ENCODE data around the gene DNAH7. TPM values are rescaled to one million over a fixed set of nuclear protein-coding genes. Genes with fewer than 3 reads are reported as not detected.

The DNAH7 gene
- total and polyA plus RNA-seq, 2 of the 4 experiments (the other 2 are of a cell fraction) = 0.22 to 0.36 TPM

DNA sequence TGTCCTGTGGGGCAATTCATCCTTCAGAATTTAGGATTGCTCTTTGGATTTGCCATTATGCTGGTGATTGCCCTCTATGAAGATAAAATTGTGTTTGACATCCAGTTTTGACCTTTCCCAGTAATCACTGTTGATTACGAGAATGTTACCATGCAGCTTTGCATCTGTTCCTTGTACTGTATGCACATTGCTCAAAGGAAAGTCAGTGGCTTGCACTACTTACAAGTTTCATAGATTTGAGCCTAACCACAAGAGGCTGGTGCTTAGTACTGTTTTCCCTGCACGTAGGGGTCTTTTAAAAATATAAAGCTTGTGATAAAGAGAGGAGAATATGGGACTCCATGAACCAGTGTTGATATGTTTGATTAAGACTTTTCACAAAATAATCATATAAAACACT, 333.7 kb downstream of the DNAH7 start:
- intact Hi-C loops (cut with micrococcal nuclease) (no loop called here), in situ Hi-C loops (cut with MboI; ENCODE audit: low sequenced_read_pairs) (no loop called here), dilution Hi-C loops (cut with HindIII; ENCODE audit: low sequenced_read_pairs, unreplicated experiment) (no loop called here)
- peaks cover 3% of the 10 kb centered on the region for H3K4me1 ChIP-seq (ENCODE audit: control insufficient read depth, insufficient read depth, low read length)
- H3K79me1 ChIP-seq (ENCODE audit: low read depth in 1 of 2, low read length in 2 of 2) = peaks cover 7 to 8% of the 10 kb centered on the region in 2 experiments; a peak in 2 of 4 replicates
- H3K9me3 ChIP-seq (ENCODE audit: control insufficient read depth, insufficient read depth, low read length) = no peaks in the 10 kb centered on the region
- H3K14ac ChIP-seq (replicated peaks; ENCODE audit: low read depth, low read length) = 0 out of 2 replicates have a peak overlapping the region, but pooled peaks have one; percentile 65
- H2BK120ac ChIP-seq (ENCODE audit: low read depth, low read length) = no peak overlapping the region
- no peak overlapping the region for H4K5ac ChIP-seq (ENCODE audit: low read depth, low read length)
- no peak overlapping the region for H2BK15ac ChIP-seq (ENCODE audit: low read depth, low read length)
- H3K9me1 ChIP-seq (ENCODE audit: insufficient read depth, low read length) = no peaks in the 10 kb centered on the region; the same call in 1 of the 2 replicates
- no peak overlapping the region for H2BK5ac ChIP-seq (ENCODE audit: low read depth, low read length, poor library complexity, severe bottlenecking)
- H3K36me3 ChIP-seq (ENCODE audit: control insufficient read depth, insufficient read depth, low read length) = peaks cover 12% of the 10 kb centered on the region
- no peak overlapping the region for H2AK5ac ChIP-seq (ENCODE audit: low read depth, low read length)
- no peak overlapping the region for H3K9ac ChIP-seq (ENCODE audit: low read depth, low read length)
- ChIA-PET POLR2A (ENCODE audit: unreplicated experiment) (no interaction called here), CTCF (interaction anchor here (0.6 to 0.8 kb wide), 2 partner anchors 376 to 551 kb away, joined by 3 read pairs; no protein-coding TSS in a partner anchor)
- H4K20me1 ChIP-seq (ENCODE audit: insufficient read depth, low read length) = no peaks in the 10 kb centered on the region
- H3K27me3 ChIP-seq (ENCODE audit: control insufficient read depth, insufficient read depth, low read length) = no peaks in the 10 kb centered on the region
- no peak overlapping the region for H3K4me2 ChIP-seq (ENCODE audit: low read depth, low read length)
- H4K91ac ChIP-seq (ENCODE audit: insufficient read depth, low read depth, low read length) = no peak overlapping the region
- H3K56ac ChIP-seq (ENCODE audit: extremely low read depth, insufficient read depth, low read length) = no peak overlapping the region
- no CpG with 5 or more reads among the region's 2 CpGs for WGBS, 2 experiments (ENCODE audit: extremely low coverage in 2 of 2, insufficient read length in 1 of 2)
- no peak overlapping the region; a peak in 1 of 4 replicates for H4K8ac ChIP-seq (ENCODE audit: low read depth in 2 of 2, low read length in 2 of 2)
- BruUV-seq (replicated peaks) = no TSS peak
- ATAC-seq (ENCODE audit: low read depth) (no peak), DNase-seq (no peak)
- no peak overlapping the region for H3K18ac ChIP-seq (ENCODE audit: low read depth, low read length)
- 0 out of 2 replicates have a peak overlapping the region, but pooled peaks have one; percentile 20 for H3K23ac ChIP-seq (ENCODE audit: low read depth, low read length)
- H3K4me3 ChIP-seq (ENCODE audit: insufficient read depth, low read depth, low read length) = no peak overlapping the region
- no peak overlapping the region for H2AFZ ChIP-seq (replicated peaks; ENCODE audit: low read length, poor library complexity)
- H2AK9ac ChIP-seq (replicated peaks; ENCODE audit: low read depth, low read length, poor library complexity) = no peak overlapping the region
- no peak overlapping the region; the same call in 1 of the 2 replicates for H3K27ac ChIP-seq (ENCODE audit: insufficient read depth, low read length)
- TF ChIP-seq SMC3 (IDR thresholded peaks at IDR 0.05; ENCODE audit: low read depth, low read length) (no peak), CEBPB (IDR thresholded peaks at IDR 0.05; ENCODE audit: low read depth, low read length) (no peak), FOS (IDR thresholded peaks at IDR 0.05; ENCODE audit: low read depth, low read length) (no peak), MAFK (IDR thresholded peaks at IDR 0.05; ENCODE audit: low read depth, low read length) (no peak), MAZ (IDR thresholded peaks at IDR 0.05; ENCODE audit: borderline replicate concordance, low read depth, low read length) (no peak), BHLHE40 (IDR thresholded peaks at IDR 0.05; ENCODE audit: low read depth, low read length) (no peak)
- TF ChIP-seq, protein P1, sequence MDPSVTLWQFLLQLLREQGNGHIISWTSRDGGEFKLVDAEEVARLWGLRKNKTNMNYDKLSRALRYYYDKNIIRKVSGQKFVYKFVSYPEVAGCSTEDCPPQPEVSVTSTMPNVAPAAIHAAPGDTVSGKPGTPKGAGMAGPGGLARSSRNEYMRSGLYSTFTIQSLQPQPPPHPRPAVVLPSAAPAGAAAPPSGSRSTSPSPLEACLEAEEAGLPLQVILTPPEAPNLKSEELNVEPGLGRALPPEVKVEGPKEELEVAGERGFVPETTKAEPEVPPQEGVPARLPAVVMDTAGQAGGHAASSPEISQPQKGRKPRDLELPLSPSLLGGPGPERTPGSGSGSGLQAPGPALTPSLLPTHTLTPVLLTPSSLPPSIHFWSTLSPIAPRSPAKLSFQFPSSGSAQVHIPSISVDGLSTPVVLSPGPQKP (IDR thresholded peaks at IDR 0.05; ENCODE audit: borderline replicate concordance, low read depth, low read length) = no peak
- TF ChIP-seq, protein P2, sequence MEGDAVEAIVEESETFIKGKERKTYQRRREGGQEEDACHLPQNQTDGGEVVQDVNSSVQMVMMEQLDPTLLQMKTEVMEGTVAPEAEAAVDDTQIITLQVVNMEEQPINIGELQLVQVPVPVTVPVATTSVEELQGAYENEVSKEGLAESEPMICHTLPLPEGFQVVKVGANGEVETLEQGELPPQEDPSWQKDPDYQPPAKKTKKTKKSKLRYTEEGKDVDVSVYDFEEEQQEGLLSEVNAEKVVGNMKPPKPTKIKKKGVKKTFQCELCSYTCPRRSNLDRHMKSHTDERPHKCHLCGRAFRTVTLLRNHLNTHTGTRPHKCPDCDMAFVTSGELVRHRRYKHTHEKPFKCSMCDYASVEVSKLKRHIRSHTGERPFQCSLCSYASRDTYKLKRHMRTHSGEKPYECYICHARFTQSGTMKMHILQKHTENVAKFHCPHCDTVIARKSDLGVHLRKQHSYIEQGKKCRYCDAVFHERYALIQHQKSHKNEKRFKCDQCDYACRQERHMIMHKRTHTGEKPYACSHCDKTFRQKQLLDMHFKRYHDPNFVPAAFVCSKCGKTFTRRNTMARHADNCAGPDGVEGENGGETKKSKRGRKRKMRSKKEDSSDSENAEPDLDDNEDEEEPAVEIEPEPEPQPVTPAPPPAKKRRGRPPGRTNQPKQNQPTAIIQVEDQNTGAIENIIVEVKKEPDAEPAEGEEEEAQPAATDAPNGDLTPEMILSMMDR (conservative IDR thresholded peaks at IDR 0.05; ENCODE audit: low read depth, low read length) = no peak
- TF ChIP-seq, protein P3, sequence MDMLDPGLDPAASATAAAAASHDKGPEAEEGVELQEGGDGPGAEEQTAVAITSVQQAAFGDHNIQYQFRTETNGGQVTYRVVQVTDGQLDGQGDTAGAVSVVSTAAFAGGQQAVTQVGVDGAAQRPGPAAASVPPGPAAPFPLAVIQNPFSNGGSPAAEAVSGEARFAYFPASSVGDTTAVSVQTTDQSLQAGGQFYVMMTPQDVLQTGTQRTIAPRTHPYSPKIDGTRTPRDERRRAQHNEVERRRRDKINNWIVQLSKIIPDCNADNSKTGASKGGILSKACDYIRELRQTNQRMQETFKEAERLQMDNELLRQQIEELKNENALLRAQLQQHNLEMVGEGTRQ (IDR thresholded peaks at IDR 0.05; ENCODE audit: low read depth, low read length) = no peak
- H3K4ac ChIP-seq (ENCODE audit: low read depth, low read length) = no peak overlapping the region
- peak overlapping the region; percentile 30; the same call in 1 of the 2 replicates for H2BK20ac ChIP-seq (ENCODE audit: low read depth, low read length)

Data from IMR-90 (cell line).